Skeletal muscle satellite cell (primary cell): ENCODE results near the gene JSRP1.

Experiments used
- H3K27me3 ChIP-seq: 2 replicates; pipeline ENCODE4 v1.7.0; 2013; ENCODE audit warnings: low read length; ENCODE audit not compliant: control insufficient read depth, insufficient read depth
- H3K36me3 ChIP-seq: 2 replicates; pipeline ENCODE4 v1.7.0; 2013; ENCODE audit warnings: mild to moderate bottlenecking, control low read depth, low read length; ENCODE audit not compliant: insufficient read depth
- H3K4me1 ChIP-seq: 2 replicates; pipeline ENCODE4 v1.7.0; 2013; ENCODE audit warnings: low read length; ENCODE audit not compliant: control insufficient read depth, insufficient read depth
- H3K4me2 ChIP-seq: 2 replicates; pipeline ENCODE4 v1.7.0; 2013; ENCODE audit warnings: mild to moderate bottlenecking, low read length
- H3K4me3 ChIP-seq: 2 replicates; pipeline ENCODE4 v1.7.0; 2013; ENCODE audit warnings: low read length
- H3K9ac ChIP-seq: 2 replicates; pipeline ENCODE4 v1.7.0; 2013; ENCODE audit warnings: mild to moderate bottlenecking, low read depth, low read length, moderate library complexity
- H3K9me3 ChIP-seq: replicated peaks from 2 replicates; pipeline ENCODE4 v1.7.0; 2013; ENCODE audit warnings: mild to moderate bottlenecking, control low read depth, low read length

JSRP1 gene

DNA sequence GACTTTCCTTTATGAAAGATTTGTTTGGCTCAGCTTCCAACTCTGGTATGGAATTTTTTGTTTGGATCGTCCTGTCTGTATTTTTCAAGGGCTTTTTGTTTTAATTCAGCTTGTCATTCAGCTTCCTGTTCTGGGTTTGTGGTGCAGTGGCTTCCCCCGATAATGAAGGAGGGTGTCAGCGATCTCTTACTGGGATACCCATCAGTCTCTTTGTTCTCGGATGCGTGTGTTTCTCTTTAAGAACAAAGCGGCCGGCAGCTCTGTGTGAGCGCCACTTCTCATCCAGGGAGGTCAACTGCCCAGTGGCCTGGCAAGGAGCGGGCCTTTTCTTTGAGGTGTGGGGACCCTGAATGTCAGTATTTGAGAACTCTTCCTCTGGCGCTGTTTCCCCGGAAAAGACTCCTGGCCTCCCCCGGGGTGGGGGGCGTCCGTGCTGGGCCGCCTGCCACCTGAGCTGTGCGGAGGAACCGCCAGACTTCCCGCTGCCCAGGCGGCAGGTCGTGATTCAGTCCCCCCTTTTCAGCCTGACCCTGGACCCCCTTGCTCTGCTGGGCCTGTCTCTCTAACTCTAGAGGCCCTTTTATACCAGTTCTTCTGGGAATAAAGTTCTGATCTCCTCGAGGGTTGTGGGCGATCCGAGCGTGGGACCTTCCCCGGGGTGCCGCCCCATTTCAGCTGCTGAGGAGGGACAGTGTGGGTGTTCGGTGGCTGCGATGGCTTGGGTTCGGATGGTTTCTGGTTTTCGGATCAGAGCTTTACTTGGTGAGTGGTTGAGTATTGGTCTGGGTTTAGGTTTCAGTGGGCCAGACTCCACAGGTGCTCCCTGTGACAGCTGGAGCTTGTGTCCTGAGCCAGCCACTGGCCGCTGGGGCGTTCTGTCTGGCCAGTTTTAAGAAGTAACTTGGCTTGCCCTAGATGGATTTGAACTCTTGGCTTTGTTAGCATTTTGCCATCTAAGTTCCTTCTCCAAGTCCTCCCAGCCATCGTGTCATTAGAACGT lies 16.1 kb downstream of the JSRP1 start:
- Histone ChIP-seq H3K4me1 (peaks cover 47% of the 10 kb centered on the region), H3K9ac (peak overlapping the region; percentile 94), H3K9me3 (no peaks in the 10 kb centered on the region), H3K4me2 (peak overlapping the region; percentile 99), H3K4me3 (peak overlapping the region; percentile 71), H3K36me3 (peaks cover 31% of the 10 kb centered on the region), H3K27me3 (no peaks in the 10 kb centered on the region)

DNA sequence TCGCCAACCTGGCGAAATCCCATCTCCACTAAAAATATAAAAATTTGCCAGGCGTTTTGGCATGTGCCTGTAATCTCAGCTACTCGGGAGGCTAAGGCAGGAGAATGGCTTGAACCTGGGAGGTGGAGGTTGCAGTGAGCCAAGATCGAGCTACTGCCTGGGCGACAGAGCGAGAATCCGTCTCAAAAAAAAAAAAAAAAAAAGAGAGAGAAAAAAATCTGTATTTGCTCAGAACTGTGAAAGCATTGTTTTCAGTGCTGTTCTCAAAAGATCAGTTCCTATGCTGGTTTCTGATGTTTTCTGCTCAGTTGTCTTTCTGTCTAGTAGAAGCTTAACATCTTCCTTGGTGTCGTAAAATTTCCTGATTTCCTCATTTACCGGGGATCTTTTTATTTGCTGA lies 17.0 kb downstream of the JSRP1 start:
- Histone ChIP-seq H3K4me1 (peaks cover 54% of the 10 kb centered on the region), H3K9me3 (no peaks in the 10 kb centered on the region), H3K27me3 (no peaks in the 10 kb centered on the region), H3K36me3 (peaks cover 22% of the 10 kb centered on the region), H3K9ac (peak overlapping the region; percentile 94), H3K4me3 (peak overlapping the region; percentile 71), H3K4me2 (peak overlapping the region; percentile 99)

DNA sequence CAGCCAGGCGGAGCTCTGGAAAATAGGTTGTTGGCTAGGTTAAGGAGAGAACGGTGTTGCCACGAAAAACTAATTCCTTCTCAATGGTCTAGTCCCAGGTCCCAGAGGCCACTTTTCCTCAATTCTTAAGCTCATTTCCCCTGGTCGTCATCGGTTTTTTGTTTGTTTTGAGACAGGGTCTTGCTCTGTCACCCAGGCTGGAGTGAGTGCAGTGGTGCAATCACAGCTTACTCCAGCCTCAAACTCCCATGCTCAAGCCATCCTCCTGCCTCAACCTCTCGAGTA lies 18.4 kb downstream of the JSRP1 start:
- peak overlapping the region; percentile 94 for H3K9ac ChIP-seq
- no peaks in the 10 kb centered on the region for H3K9me3 ChIP-seq
- H3K4me1 ChIP-seq: peaks cover 59% of the 10 kb centered on the region
- peak overlapping the region; percentile 99 for H3K4me2 ChIP-seq
- H3K27me3 ChIP-seq: no peaks in the 10 kb centered on the region
- H3K4me3 ChIP-seq: peak overlapping the region; percentile 90
- peaks cover 22% of the 10 kb centered on the region for H3K36me3 ChIP-seq

DNA sequence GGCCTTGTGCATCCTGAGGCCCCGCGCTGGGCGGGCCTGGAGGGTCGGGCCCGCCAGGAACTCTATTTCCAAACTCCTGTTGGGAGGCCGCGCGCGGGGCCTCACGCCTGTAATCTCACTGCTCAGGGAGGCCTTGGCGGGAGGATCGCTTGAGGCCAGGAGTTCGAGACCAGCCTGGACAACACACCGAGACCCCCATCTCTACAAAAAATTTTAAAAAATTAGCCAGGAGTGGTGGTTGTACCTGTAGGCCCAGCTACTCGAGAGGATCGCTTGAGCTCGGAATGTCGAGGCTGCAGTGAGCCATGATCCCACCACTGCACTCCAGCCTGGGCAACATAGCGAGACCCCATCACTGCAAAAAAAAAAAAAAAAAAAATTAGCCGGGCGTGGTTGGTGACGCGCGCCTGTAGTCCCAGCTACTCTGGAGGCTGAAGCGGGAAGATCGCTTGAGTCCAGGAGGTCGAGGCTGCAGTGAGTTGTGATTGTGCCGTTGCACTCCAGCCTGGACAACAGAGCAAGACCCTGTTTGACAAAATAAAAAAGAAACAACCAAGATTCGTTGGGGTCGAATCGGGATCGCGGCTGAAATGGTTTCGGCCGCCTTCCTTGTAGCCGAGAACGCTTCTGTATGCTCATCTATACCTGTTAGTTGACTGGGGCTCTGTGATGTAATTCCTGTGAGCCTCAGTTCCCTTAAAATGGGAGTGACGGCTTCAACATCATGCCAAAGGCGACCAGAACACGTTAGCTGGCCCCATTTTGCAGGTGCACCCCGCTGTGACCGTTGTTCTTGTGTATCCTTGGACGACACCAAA lies 19.0 kb downstream of the JSRP1 start:
- Histone ChIP-seq H3K4me3 (peak overlapping the region; percentile 90), H3K36me3 (peaks cover 23% of the 10 kb centered on the region), H3K4me1 (peaks cover 53% of the 10 kb centered on the region), H3K9ac (peak overlapping the region; percentile 94), H3K4me2 (peak overlapping the region; percentile 99), H3K9me3 (no peaks in the 10 kb centered on the region), H3K27me3 (no peaks in the 10 kb centered on the region)

DNA sequence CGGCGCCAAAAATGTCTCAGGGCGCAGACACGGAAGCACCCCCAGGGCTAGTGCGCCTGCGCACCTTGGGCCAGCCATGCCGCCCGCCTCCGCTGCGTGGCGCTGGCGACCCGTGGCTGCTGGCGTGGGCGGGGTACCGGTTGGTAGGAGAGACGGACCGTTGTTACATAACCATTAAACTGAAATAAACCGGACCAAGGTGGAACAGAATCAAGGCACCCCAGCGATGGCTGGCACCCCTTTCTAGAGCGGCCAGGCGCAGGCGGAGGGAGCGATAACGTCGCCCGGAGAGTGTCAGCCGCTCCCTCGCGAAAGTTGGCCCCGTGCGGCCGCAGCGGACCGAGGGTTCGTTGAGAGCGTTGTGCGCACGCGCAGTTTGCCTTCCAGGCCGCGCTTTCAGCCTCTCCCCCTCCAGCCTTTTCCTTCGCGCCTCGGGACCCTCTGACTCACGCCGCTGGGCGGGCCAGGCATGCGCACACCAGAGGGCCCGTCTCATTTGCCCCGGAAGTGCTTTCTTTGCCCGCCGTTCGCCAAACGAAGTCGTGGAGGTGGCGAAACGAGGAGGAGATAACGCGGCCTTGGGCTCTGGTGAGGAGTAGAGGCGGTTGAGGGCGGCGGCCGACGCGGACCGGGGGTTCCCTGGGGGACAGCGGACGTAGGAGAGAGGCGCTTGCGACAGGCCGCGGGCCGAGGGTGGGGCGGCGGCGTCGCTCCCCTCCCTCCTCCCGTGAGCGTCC lies 19.7 kb downstream of the JSRP1 start, which contains the start of the genes PLEKHJ1 and SF3A2:
TSS of gene PLEKHJ1 (minus strand) at position 16 of the 737 bp plus-strand sequence. CDS start 81 bp downstream, outside the sequence.
TSS of gene SF3A2 (plus strand) at position 511 of the 737 bp plus-strand sequence. CDS start 6,595 bp downstream, outside the sequence.
- Histone ChIP-seq H3K9ac (peak within 1 kb of the TSS; percentile 94), H3K4me3 (peak within 1 kb of the TSS; percentile 90), H3K9me3 (no peaks in the 10 kb centered on the region), H3K4me1 (peaks cover 52% of the 10 kb centered on the region), H3K4me2 (peak within 1 kb of the TSS; percentile 99), H3K36me3 (peaks cover 24% of the 10 kb centered on the region), H3K27me3 (no peaks in the 10 kb centered on the region)

DNA sequence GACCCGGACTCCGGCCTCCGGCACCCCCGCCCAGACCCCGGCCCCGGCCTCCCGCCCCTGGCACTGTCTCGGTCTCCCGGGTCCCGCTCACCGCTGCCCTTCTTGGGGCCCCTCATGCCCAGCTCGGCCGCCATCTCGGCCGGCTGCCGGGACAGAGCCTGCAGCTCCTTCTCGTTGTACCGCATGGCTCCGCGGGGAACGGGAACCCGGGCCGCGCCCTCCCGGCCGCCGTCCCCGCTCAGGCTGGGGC lies 20.2 kb downstream of the JSRP1 start:
- Histone ChIP-seq H3K4me3 (peak overlapping the region; percentile 90), H3K27me3 (no peaks in the 10 kb centered on the region), H3K9me3 (no peaks in the 10 kb centered on the region), H3K9ac (peak overlapping the region; percentile 94), H3K4me1 (peaks cover 51% of the 10 kb centered on the region), H3K4me2 (peak overlapping the region; percentile 99), H3K36me3 (peaks cover 27% of the 10 kb centered on the region)

DNA sequence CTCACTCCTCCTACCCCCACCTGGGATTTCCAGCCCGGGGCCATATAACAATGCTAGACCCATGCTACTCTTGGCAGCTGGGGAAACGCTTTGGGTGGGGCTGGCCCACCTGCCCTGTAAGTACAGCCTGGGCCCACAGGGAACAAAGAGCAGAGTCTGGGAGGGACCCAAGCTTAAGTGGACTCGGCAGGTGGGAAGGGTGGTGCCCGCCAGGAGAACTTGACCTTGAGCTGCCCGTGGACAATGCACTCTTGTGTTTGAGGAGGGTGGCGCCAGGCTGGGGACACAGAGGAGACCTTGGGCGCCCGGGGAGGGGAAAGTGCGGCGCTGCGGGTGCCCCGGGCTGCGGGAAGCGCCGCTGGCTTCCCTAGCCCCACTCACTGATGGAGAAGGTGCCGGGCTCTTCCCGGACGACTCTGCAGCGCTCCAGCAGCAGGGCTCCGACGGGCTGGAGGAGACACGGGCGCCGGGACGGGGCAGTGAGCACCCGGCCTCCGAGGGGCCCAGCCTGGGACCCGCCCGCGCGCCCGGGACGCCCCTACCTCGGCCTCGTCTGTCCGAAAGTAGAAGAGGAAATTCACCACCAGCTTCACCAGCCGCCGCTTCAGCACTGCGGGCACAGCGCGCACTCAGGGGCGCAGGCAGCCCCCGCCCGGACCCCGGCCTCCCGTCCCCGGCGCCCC lies 20.7 kb downstream of the JSRP1 start:
- Histone ChIP-seq H3K4me1 (peaks cover 51% of the 10 kb centered on the region), H3K4me3 (peak overlapping the region; percentile 90), H3K27me3 (no peaks in the 10 kb centered on the region), H3K4me2 (peak overlapping the region; percentile 99), H3K36me3 (peaks cover 32% of the 10 kb centered on the region), H3K9ac (peak overlapping the region; percentile 94), H3K9me3 (no peaks in the 10 kb centered on the region)

DNA sequence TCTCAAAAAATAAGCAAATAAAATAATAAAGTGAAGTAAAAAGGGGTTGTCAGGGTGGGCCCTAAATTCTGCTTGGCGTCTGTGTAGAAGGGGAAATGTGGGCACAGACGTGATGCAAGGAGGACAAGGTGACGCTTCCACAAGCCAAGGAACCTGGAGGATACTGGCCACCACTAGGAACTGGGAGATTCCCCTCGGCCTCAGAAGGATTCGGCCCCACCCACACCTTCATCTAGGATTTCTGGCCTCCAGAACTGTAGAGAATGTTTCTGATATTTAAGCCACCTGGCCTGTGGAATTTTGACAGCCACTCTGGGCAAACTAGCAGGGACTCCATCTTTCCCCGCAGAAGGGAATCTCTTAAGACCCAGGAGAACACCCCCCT lies 21.2 kb downstream of the JSRP1 start:
- Histone ChIP-seq H3K9me3 (no peaks in the 10 kb centered on the region), H3K9ac (peak overlapping the region; percentile 94), H3K4me2 (peak overlapping the region; percentile 99), H3K36me3 (peaks cover 37% of the 10 kb centered on the region), H3K27me3 (no peaks in the 10 kb centered on the region), H3K4me1 (peaks cover 47% of the 10 kb centered on the region), H3K4me3 (peak overlapping the region; percentile 90)

DNA sequence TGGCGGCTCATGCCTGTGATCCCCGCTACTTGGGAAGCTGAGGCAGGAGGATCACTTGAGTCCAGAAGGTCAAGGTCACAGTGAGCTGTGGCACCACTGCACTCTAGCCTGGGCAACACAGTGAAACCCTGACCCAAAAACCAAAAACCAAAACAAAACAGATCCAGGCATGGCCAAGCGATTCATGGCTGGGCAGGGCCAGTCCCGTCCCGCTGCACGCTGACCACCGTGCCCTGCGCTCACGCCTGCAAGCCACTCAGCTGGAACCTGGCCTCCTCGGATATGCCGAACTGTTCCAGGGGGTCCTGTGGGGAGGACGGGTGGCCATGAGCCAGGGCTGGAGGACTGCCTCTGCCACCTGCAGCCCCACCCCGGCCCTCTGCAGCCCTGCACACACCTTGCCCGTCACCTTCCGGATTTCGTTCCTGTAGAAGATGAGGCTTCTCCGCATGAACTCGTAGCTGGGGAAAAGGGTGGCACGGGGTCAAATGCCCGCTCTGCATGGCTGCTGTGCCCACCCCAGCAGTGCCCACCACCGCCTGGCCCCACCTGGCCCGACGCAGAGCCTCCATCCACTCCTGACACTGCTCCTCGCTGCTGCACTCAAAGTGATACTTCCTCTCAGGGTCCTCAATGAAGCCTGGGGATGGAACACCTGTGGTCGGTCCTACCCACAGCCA lies 22.5 kb downstream of the JSRP1 start:
- Histone ChIP-seq H3K9ac (no peak overlapping the region), H3K4me1 (peaks cover 45% of the 10 kb centered on the region), H3K36me3 (peaks cover 48% of the 10 kb centered on the region), H3K27me3 (no peaks in the 10 kb centered on the region), H3K4me3 (no peak overlapping the region), H3K9me3 (no peaks in the 10 kb centered on the region), H3K4me2 (peak overlapping the region; percentile 99)

DNA sequence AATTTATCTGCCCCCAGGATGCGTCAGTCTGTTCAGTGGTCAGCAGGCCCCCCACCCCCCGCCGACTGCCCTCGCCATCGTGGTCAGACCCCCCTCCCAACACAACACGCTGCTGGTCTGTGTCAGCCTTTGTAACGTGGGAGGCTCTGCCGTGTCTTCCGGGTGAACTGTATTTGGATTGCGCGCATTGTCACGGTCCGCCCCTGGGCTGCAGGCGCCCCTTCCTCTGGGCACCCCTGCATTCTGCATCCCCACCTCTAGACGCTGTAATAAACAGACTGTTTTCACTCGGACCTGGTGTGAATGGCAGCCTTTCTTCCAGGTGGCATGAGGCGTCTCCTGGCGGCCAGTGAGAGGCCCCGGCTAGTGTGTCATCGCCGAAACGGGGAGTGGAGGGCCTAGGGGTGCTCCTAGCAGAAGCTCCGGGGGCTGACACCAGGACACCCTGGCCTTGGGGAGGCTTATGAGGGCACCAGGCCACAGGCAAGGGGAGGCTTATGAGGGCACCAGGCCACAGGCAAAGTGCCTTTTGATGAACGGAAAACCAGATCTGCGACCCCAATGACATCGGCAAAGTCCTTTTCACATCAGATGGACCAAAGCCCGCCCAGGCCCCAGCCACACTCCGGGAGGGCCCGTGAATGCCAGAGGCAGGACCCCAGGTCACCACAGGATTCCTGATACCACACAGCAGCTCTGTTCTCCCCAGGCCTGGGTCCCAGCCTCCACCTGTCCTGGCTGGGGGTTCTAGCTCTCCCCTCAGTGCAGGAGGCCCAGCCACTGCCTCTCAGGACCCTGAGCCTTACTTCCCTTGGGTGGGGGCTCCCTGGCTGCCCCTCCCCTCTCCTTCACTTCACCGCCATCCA lies 23.7 kb downstream of the JSRP1 start:
- Histone ChIP-seq H3K36me3 (peaks cover 55% of the 10 kb centered on the region), H3K4me2 (no peak overlapping the region), H3K9me3 (no peaks in the 10 kb centered on the region), H3K27me3 (no peaks in the 10 kb centered on the region), H3K9ac (no peak overlapping the region), H3K4me1 (peaks cover 33% of the 10 kb centered on the region), H3K4me3 (no peak overlapping the region)
